Suprapubic skin (tissue), 4 donors: ENCODE data around the gene SMC5.

Experiments
- CTCF ChIP-seq, 2 donors: fragments of 200-600 bp in 1 of 2; fragments of 450-650 bp in 1 of 2; sonication (generic) in 1 of 2; IDR thresholded peaks; one replicate each; pipeline ENCODE4 v1.5.1; 2016 to 2019; ENCODE audit warnings: antibody characterized with exemption in 2 of 2, mild to moderate bottlenecking in 1 of 2, moderate library complexity in 1 of 2
- EP300 ChIP-seq: sonication (generic); formaldehyde crosslinking; IDR thresholded peaks from one replicate; pipeline ENCODE4 v1.6.1; 2017; ENCODE audit warnings: antibody characterized with exemption
- POLR2A ChIP-seq, 2 donors: fragments of 450-650 bp; IDR thresholded peaks; one replicate each; pipeline ENCODE4 v1.6.1; 2017; ENCODE audit warnings: antibody characterized with exemption in 2 of 2, mild to moderate bottlenecking in 2 of 2, moderate library complexity in 2 of 2
- POLR2AphosphoS5 ChIP-seq, 3 donors: sonication (generic); formaldehyde crosslinking; IDR thresholded peaks; one replicate each; pipeline ENCODE4 v1.6.1; 2017; ENCODE audit warnings: antibody characterized with exemption in 3 of 3

DNA sequence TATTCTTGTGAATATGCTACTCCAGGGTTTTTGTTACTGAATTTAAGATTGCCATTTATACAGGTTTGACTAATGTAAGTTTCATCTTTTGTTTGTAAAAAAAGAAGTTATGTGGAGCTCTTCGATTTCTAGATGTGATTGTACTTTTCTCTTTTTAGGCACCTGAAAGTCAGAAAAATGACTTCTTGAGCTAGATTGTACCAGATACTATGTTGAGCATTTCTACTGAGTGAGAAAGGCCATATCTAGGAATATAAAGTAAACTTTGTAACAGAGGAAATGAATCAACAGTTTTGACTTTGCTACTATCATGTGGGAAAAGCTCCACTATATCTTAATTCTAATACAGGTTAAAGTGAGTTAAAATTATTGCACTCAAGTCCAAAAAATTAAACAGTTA lies 25.1 kb downstream of the SMC5 start:
- TF ChIP-seq CTCF (IDR thresholded peaks at IDR 0.05) = no peak
- TF ChIP-seq EP300 = no peak
- TF ChIP-seq POLR2A (IDR thresholded peaks at IDR 0.05) = no peak
- TF ChIP-seq POLR2AphosphoS5 (IDR thresholded peaks at IDR 0.05) = no peak
